ENCODE measurements around the gene MAJIN.

GRCh38 chr11:64926689-64927088 is 45.2 kb downstream of the MAJIN start:
- TF ChIP-seq HNF4A (conservative IDR thresholded peaks at IDR 0.05) (no peak), CTCF (IDR thresholded peaks at IDR 0.05; ENCODE audit: low read depth, low read length, missing input control) (no peak), JUND (IDR thresholded peaks at IDR 0.05) (no peak), MAX (IDR thresholded peaks at IDR 0.05) (no peak), EGR1 (IDR thresholded peaks at IDR 0.05; ENCODE audit: low read depth in 2 of 2) (no peak), ATF3 (IDR thresholded peaks at IDR 0.05) (no peak), GABPA (IDR thresholded peaks at IDR 0.05 in 1 of 2, conservative IDR thresholded peaks at IDR 0.05 in 1 of 2) (no peak), TAF1 (conservative IDR thresholded peaks at IDR 0.05) (no peak), REST (IDR thresholded peaks at IDR 0.05) (no peak), YY1 (IDR thresholded peaks at IDR 0.05) (no peak)

Measured in liver (tissue), 3 donors.